Fibroblast of lung (primary cell): ENCODE measurements around the gene CTR9.

Experiments used
- CTCF ChIP-seq, 2 donors: IDR thresholded peaks in 1 of 2; conservative IDR thresholded peaks in 1 of 2; 1 replicate in 1 of 2; 2 replicates in 1 of 2; pipeline ENCODE4 v1.5.1; 2011 to 2012; ENCODE audit warnings: low read length in 2 of 2, control low read depth in 1 of 2, inconsistent platforms in 1 of 2, low read depth in 1 of 2, mild to moderate bottlenecking in 1 of 2
- EZH2 ChIP-seq: IDR thresholded peaks from 2 replicates; pipeline ENCODE4 v1.5.1; 2012; ENCODE audit warnings: low read length, control low read depth, mild to moderate bottlenecking; ENCODE audit errors: missing control alignments

DNA sequence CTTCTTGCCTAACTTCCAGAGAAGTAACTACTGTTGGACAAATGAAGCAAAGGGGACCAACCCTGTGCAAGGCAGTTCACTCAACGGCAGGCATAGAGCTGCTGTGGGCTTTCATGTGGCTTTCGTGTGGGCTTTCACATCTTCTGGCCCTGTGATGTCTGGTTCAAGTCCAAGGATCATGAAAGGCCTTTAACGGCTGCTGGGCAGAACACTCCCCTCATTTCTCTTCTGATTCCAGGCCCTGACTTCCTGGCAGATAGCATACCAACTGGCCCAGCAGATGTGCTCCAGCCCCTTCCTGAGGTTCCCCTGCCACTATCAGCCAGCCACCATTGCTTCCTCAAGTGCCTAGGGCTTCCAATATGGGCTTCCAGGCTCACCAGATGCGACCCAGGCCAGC is 28.7 kb upstream of the CTR9 start:
- TF ChIP-seq CTCF (conservative IDR thresholded peaks at IDR 0.05 in 1 of 2, IDR thresholded peaks at IDR 0.05 in 1 of 2; ENCODE audit: low read depth in 1 of 2, low read length in 2 of 2): no peak
- no peak for TF ChIP-seq EZH2
